ENCODE data around the gene LDLRAD4. TPM values are rescaled to one million over a fixed set of nuclear protein-coding genes. Genes with fewer than 3 reads are reported as not detected.

Gene LDLRAD4
- total and polyA plus RNA-seq, 9 of the 15 experiments (the other 6 are each of a cell fraction or from before 2014, with no cell fraction given): 0.01 TPM; not detected in 8

DNA sequence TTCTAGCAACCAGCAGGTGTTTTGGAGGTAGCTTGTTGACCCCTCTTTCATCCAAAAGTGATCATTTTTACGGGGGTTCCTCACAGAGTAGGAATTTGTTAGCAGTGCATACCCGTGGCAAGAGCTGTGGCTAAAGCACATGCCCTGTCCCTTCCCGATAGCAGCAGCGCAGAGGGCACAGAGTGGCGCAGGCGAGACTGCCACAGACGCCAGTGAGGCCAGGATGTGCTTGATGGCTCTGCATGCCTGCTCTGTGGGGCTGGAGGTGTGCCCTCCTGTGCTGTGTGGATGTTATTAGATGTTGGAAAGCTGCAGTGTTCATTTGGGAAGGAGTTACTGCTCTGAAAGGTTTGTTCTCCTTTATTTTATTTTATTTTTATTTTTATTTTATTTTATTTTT lies 354.2 kb downstream of the LDLRAD4 start (continued):
- no peak for TF ChIP-seq CREB3L1 (IDR thresholded peaks at IDR 0.05; ENCODE audit: borderline replicate concordance, low read depth)
- TF ChIP-seq ZNF77 (CRISPR knock-in tag; IDR thresholded peaks at IDR 0.05): no peak

DNA sequence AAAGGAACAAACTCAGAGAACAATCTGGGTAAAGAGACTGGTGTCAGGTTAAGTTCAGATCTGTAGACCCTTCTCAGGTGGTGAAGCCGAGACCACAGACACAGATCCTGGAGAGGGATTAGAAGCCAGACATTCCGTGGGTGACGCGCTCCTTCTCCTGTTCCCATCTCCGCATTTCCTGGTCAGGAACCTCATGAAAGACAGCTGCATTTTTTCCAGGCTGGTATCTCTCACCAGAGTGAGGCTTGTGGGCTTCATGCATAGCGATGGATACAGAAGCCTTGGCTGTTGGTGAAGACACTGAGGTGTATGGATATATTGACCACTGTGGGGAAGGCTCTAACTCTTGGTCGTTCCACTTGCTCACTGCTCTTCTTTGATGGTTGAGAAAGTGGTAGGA lies 355.2 kb downstream of the LDLRAD4 start:
- FAIRE-seq: no peak
- POLR2A ChIA-PET: interaction anchor here (0.6 kb wide), 1 partner anchor 18 kb away, joined by 3 read pairs; no protein-coding TSS in a partner anchor
- no peaks in the 10 kb centered on the region for H3K79me2 ChIP-seq (ENCODE audit: control insufficient read depth, insufficient read depth, low read length)

More for the DNA sequence above, 355.2 kb downstream of the LDLRAD4 start:
- no peak for DNase-seq (ENCODE audit: extremely low read depth in 1 of 4, low spot score in 3 of 4)
- no peaks in the 10 kb centered on the region for H3K9me3 ChIP-seq (replicated peaks; ENCODE audit: control insufficient read depth, insufficient read depth, low read depth, low read length)
- intact Hi-C loops (cut with micrococcal nuclease) (no loop called here), in situ Hi-C loops (cut with MboI) (no loop called here)
- peaks cover 16 to 29% of the 10 kb centered on the region in 2 experiments; a peak in 3 of 5 replicates for H3K27me3 ChIP-seq (ENCODE audit: control insufficient read depth in 2 of 2, insufficient read depth in 2 of 2, low read length in 2 of 2)
- no peak overlapping the region for H3K27ac ChIP-seq (ENCODE audit: extremely low read depth, low read depth, low read length)
- no peak for TF ChIP-seq YY1 (IDR thresholded peaks at IDR 0.05; ENCODE audit: borderline replicate concordance in 1 of 3, control insufficient read depth in 1 of 3, extremely low read depth in 1 of 3, insufficient read depth in 3 of 3, insufficient read length in 1 of 3, insufficient replicate concordance in 2 of 3, low read depth in 1 of 3, low read length in 2 of 3)
- no peak for TF ChIP-seq THAP12 (CRISPR knock-in tag; IDR thresholded peaks at IDR 0.05)
- no peak for TF ChIP-seq MBD2 (IDR thresholded peaks at IDR 0.05; ENCODE audit: borderline replicate concordance, low read depth)
- TF ChIP-seq, protein P1, sequence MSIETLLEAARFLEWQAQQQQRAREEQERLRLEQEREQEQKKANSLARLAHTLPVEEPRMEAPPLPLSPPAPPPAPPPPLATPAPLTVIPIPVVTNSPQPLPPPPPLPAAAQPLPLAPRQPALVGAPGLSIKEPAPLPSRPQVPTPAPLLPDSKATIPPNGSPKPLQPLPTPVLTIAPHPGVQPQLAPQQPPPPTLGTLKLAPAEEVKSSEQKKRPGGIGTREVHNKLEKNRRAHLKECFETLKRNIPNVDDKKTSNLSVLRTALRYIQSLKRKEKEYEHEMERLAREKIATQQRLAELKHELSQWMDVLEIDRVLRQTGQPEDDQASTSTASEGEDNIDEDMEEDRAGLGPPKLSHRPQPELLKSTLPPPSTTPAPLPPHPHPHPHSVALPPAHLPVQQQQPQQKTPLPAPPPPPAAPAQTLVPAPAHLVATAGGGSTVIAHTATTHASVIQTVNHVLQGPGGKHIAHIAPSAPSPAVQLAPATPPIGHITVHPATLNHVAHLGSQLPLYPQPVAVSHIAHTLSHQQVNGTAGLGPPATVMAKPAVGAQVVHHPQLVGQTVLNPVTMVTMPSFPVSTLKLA (conservative IDR thresholded peaks at IDR 0.05): no peak
- no peak for TF ChIP-seq ZNF699 (CRISPR knock-in tag; IDR thresholded peaks at IDR 0.05; ENCODE audit: insufficient replicate concordance)
- TF ChIP-seq ERF (CRISPR knock-in tag; IDR thresholded peaks at IDR 0.05): no peak
- no peak for TF ChIP-seq GATAD2A (IDR thresholded peaks at IDR 0.05)
- no peak for TF ChIP-seq MBD1 (CRISPR knock-in tag; IDR thresholded peaks at IDR 0.05)
- no peak overlapping the region for H3K9ac ChIP-seq (ENCODE audit: insufficient read depth in 1 of 2, low read depth in 2 of 2, low read length in 2 of 2)
- no peaks in the 10 kb centered on the region for H3K4me1 ChIP-seq (replicated peaks in 1 of 2; ENCODE audit: control insufficient read depth in 2 of 2, insufficient read depth in 2 of 2, low read length in 2 of 2)
- no peak overlapping the region for H3K4me2 ChIP-seq (ENCODE audit: insufficient read depth, low read length)
- H3K9me1 ChIP-seq (ENCODE audit: control insufficient read depth, insufficient read depth, low read length): no peaks in the 10 kb centered on the region
- H4K20me1 ChIP-seq (replicated peaks; ENCODE audit: control insufficient read depth, insufficient read depth, low read length): 0 out of 2 replicates have a peak, but pooled peaks cover 3% of the 10 kb centered on the region
- no peak overlapping the region for H3K4me3 ChIP-seq
- no peak overlapping the region for H2AFZ ChIP-seq (ENCODE audit: low read depth, low read length)
- no peak for ATAC-seq
- no TSS peak for BruUV-seq (replicated peaks)
- H3K36me3 ChIP-seq (ENCODE audit: control insufficient read depth, insufficient read depth, low read length): no peaks in the 10 kb centered on the region
- 0% methylated on average over 7 of the region's 7 CpGs for WGBS (ENCODE audit: insufficient coverage, low coverage, missing lambda C conversion rate)
- CTCF ChIA-PET (ENCODE audit: low intra/inter-chr PET ratio): no interaction called here

All from K562 (cell line).